Keratinocyte (primary cell): ENCODE measurements around the gene FOXC1.

Experiments used
- EZH2 ChIP-seq: IDR thresholded peaks from one replicate; pipeline ENCODE4 v1.6.1; 2012; ENCODE audit warnings: inconsistent platforms, mild to moderate bottlenecking, low read length, moderate library complexity
- TF ChIP-seq, protein P1 (sequence below), 3 experiments: IDR thresholded peaks in 1 of 3; conservative IDR thresholded peaks in 1 of 3; optimal IDR thresholded peaks in 1 of 3; 2 replicates in 2 of 3; 3 replicates in 1 of 3; pipeline versions ENCODE3 to v1.5.1; 2011; ENCODE audit warnings: low read length in 3 of 3, mild to moderate bottlenecking in 3 of 3, moderate library complexity in 2 of 3, control low read depth in 1 of 3, inconsistent platforms in 1 of 3; ENCODE audit not compliant: insufficient read depth in 2 of 3; ENCODE audit errors: extremely low read depth in 1 of 3

- TF ChIP-seq, protein P1, sequence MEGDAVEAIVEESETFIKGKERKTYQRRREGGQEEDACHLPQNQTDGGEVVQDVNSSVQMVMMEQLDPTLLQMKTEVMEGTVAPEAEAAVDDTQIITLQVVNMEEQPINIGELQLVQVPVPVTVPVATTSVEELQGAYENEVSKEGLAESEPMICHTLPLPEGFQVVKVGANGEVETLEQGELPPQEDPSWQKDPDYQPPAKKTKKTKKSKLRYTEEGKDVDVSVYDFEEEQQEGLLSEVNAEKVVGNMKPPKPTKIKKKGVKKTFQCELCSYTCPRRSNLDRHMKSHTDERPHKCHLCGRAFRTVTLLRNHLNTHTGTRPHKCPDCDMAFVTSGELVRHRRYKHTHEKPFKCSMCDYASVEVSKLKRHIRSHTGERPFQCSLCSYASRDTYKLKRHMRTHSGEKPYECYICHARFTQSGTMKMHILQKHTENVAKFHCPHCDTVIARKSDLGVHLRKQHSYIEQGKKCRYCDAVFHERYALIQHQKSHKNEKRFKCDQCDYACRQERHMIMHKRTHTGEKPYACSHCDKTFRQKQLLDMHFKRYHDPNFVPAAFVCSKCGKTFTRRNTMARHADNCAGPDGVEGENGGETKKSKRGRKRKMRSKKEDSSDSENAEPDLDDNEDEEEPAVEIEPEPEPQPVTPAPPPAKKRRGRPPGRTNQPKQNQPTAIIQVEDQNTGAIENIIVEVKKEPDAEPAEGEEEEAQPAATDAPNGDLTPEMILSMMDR (optimal IDR thresholded peaks at IDR 0.05 in 1 of 3, IDR thresholded peaks at IDR 0.05 in 1 of 3, conservative IDR thresholded peaks at IDR 0.05 in 1 of 3; ENCODE audit: extremely low read depth in 1 of 3, insufficient read depth in 2 of 3, low read length in 3 of 3) = no peak
- no peak for TF ChIP-seq EZH2
Measured at GRCh38 chr6:1624851-1625781, 15.4 kb downstream of the FOXC1 start.
